NCI-H1048 (cell line): Measurements from ENCODE around the gene HDDC3.

ENCODE experiments used
- DNase-seq: peaks from one replicate; lab custom pipeline; 2025; lab: John Stamatoyannopoulos, UW

HDDC3 gene

GRCh38 chr15:90953947-90954711, 21.8 kb upstream of the HDDC3 start:
- DNase-seq: no peak

- no peak for DNase-seq
Measured at GRCh38 chr15:90952901-90953677, 20.7 kb upstream of the HDDC3 start.

GRCh38 chr15:90950676-90951075, 18.3 kb upstream of the HDDC3 start:
- no peak for DNase-seq

GRCh38 chr15:90949979-90950675, 17.8 kb upstream of the HDDC3 start:
- DNase-seq: no peak

- no peak for DNase-seq
Measured at GRCh38 chr15:90948506-90948905, 16.2 kb upstream of the HDDC3 start.

GRCh38 chr15:90947577-90948357, 15.4 kb upstream of the HDDC3 start:
- DNase-seq: no peak

- no peak for DNase-seq
Measured at GRCh38 chr15:90946941-90947576, 14.7 kb upstream of the HDDC3 start.

GRCh38 chr15:90946538-90946937, 14.2 kb upstream of the HDDC3 start:
- DNase-seq: no peak

GRCh38 chr15:90945091-90945490, 12.7 kb upstream of the HDDC3 start:
- no peak for DNase-seq

- DNase-seq: no peak
Measured at GRCh38 chr15:90942354-90943120, 10.2 kb upstream of the HDDC3 start.

- DNase-seq: no peak
Measured at GRCh38 chr15:90941038-90941437, 8.7 kb upstream of the HDDC3 start.

- DNase-seq: no peak
Measured at GRCh38 chr15:90939756-90940155, 7.4 kb upstream of the HDDC3 start.

GRCh38 chr15:90938261-90938660, 5.9 kb upstream of the HDDC3 start:
- DNase-seq: no peak

GRCh38 chr15:90936823-90937222, 4.5 kb upstream of the HDDC3 start:
- DNase-seq: no peak

- DNase-seq: peak; percentile 75
Measured at GRCh38 chr15:90934949-90935751, 2.8 kb upstream of the HDDC3 start, which contains the start of gene UNC45A. UNC45A (plus strand) TSS chr15:90935285; CDS start chr15:90935325, 40 bp downstream.

GRCh38 chr15:90934256-90934948, 2.1 kb upstream of the HDDC3 start:
- peak; percentile 84 for DNase-seq

GRCh38 chr15:90933301-90933700, 952 bp upstream of the HDDC3 start:
- no peak for DNase-seq

- no peak for DNase-seq
Measured at GRCh38 chr15:90932660-90932991, 277 bp upstream of the HDDC3 start.

GRCh38 chr15:90931575-90931827, 848 bp downstream of the HDDC3 start:
- DNase-seq: no peak
